Right lobe of liver (tissue), 4 donors: ENCODE results near the gene C3orf20.

Experiments
- CTCF ChIP-seq, 4 donors: fragments of 200-600 bp in 3 of 4; fragments of 450-650 bp in 1 of 4; IDR thresholded peaks; one replicate each; pipeline versions ENCODE4 v1.5.1 to v1.8.0; 2016 to 2022; ENCODE audit warnings: antibody characterized with exemption in 4 of 4, mild to moderate bottlenecking in 2 of 4
- POLR2A ChIP-seq: fragments of 450-650 bp; IDR thresholded peaks from one replicate; pipeline ENCODE4 v1.6.1; 2017; ENCODE audit warnings: antibody characterized with exemption, mild to moderate bottlenecking
- donor health status: DM: no; HTN: no; CAD: no.
- donor health status: DM: no; HTN: no; CAD: no.
- donor health status: DM: no; HTN: yes; CAD: no.

- TF ChIP-seq CTCF (IDR thresholded peaks at IDR 0.05) (no peak), POLR2A (no peak)
Measured at GRCh38 chr3:14773281-14773680, 98.3 kb downstream of the C3orf20 start.
